ENCODE data around the gene RBM6.

GRCh38 chr3:50028346-50028745 is 88.4 kb downstream of the RBM6 start:
- TF ChIP-seq POLR2A (conservative IDR thresholded peaks at IDR 0.05) (no peak), RBFOX2 (IDR thresholded peaks at IDR 0.05; ENCODE audit: low read depth, low read length) (no peak), CTCF (IDR thresholded peaks at IDR 0.05 in 2 of 3, conservative IDR thresholded peaks at IDR 0.05 in 1 of 3; ENCODE audit: insufficient read depth in 2 of 3, low read depth in 1 of 3, low read length in 3 of 3) (no peak), L3MBTL2 (IDR thresholded peaks at IDR 0.05) (no peak), HDAC2 (IDR thresholded peaks at IDR 0.05) (no peak), FOS (IDR thresholded peaks at IDR 0.05; ENCODE audit: extremely low read depth, insufficient read length) (no peak), ZNF583 (CRISPR knock-in tag; IDR thresholded peaks at IDR 0.05) (no peak), SREBF2 (CRISPR knock-in tag; IDR thresholded peaks at IDR 0.05) (no peak)
- TF ChIP-seq, protein P1, sequence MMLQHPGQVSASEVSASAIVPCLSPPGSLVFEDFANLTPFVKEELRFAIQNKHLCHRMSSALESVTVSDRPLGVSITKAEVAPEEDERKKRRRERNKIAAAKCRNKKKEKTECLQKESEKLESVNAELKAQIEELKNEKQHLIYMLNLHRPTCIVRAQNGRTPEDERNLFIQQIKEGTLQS (IDR thresholded peaks at IDR 0.05): no peak
- TF ChIP-seq, protein P1 (CRISPR knock-in tag; conservative IDR thresholded peaks at IDR 0.05): no peak
- TF ChIP-seq, protein P2, sequence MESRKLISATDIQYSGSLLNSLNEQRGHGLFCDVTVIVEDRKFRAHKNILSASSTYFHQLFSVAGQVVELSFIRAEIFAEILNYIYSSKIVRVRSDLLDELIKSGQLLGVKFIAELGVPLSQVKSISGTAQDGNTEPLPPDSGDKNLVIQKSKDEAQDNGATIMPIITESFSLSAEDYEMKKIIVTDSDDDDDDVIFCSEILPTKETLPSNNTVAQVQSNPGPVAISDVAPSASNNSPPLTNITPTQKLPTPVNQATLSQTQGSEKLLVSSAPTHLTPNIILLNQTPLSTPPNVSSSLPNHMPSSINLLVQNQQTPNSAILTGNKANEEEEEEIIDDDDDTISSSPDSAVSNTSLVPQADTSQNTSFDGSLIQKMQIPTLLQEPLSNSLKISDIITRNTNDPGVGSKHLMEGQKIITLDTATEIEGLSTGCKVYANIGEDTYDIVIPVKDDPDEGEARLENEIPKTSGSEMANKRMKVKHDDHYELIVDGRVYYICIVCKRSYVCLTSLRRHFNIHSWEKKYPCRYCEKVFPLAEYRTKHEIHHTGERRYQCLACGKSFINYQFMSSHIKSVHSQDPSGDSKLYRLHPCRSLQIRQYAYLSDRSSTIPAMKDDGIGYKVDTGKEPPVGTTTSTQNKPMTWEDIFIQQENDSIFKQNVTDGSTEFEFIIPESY (CRISPR knock-in tag; IDR thresholded peaks at IDR 0.05): no peak
